GM12878 (cell line): ENCODE results near the gene FRAS1. TPM values are rescaled to one million over a fixed set of nuclear protein-coding genes. Genes with fewer than 3 reads are reported as not detected.

Experiments used
- ATAC-seq: fragments of 200-7000 bp; cut with Tn5 transposase; 3 replicates; pipeline ENCODE4 v1.9.1; 2020; ENCODE audit warnings: mild to moderate bottlenecking, moderate library complexity
- BruUV-seq: library from RNA; stranded (reverse); fragments of 400-500 nt; replicated peaks from 2 replicates; lab custom pipeline; 2021; lab: Mats Ljungman, UMichigan
- CTCF ChIA-PET: fragments of 300-600 bp; sonication (Branson Sonifier 250); formaldehyde crosslinking; extraction: SDS; loops from one replicate; lab custom pipeline; 2021; ENCODE audit warnings: inconsistent platforms; lab: Yijun Ruan, JAX
- POLR2A ChIA-PET: fragments of 350-600 bp; formaldehyde crosslinking; extraction: SDS; loops from one replicate; lab custom pipeline; 2021; ENCODE audit warnings: inconsistent platforms; lab: Charles Lee
- RAD21 ChIA-PET: fragments of 300-600 bp; sonication (Branson Sonifier 250); formaldehyde crosslinking; loops from one replicate; lab custom pipeline; 2023; ENCODE audit warnings: antibody characterized with exemption; ENCODE audit not compliant: unreplicated experiment; lab: Charles Lee
- SMC1A ChIA-PET: fragments of 300-600 bp; sonication (Branson Sonifier 250); formaldehyde crosslinking; loops from one replicate; lab custom pipeline; 2023; ENCODE audit not compliant: unreplicated experiment, uncharacterized antibody; lab: Charles Lee
- DNase-seq: peaks from one replicate; pipeline ENCODE4 v3.0.0-alpha.2; 2011; ENCODE audit warnings: low read depth, low spot score
- FAIRE-seq: peaks from 3 replicates; lab custom pipeline; 2011; peaks lifted over from hg19 to GRCh38; lab: Jason Lieb, UNC
- H2AFZ ChIP-seq: 2 replicates; pipeline ENCODE4 v1.6.0; 2011; ENCODE audit warnings: low read depth, low read length, control low read depth; ENCODE audit not compliant: control insufficient read depth
- H3K27ac ChIP-seq: 2 replicates; pipeline ENCODE4 v1.5.1; 2011; ENCODE audit warnings: control low read depth; ENCODE audit not compliant: control insufficient read depth, insufficient read depth
- H3K27me3 ChIP-seq, 2 experiments: replicated peaks in 1 of 2; 2 replicates each; pipeline versions ENCODE4 v1.6.0 to v1.6.1; 2011; ENCODE audit warnings: low read length in 1 of 2; ENCODE audit not compliant: control insufficient read depth in 2 of 2, insufficient read depth in 2 of 2
- H3K36me3 ChIP-seq, 2 experiments: 2 replicates each; pipeline ENCODE4 v1.5.1; 2011; ENCODE audit warnings: low read length in 1 of 2; ENCODE audit not compliant: control insufficient read depth in 2 of 2, insufficient read depth in 2 of 2
- H3K4me1 ChIP-seq: 2 replicates; pipeline ENCODE4 v1.6.1; 2011; ENCODE audit warnings: mild to moderate bottlenecking, low read length, moderate library complexity, mixed read lengths; ENCODE audit not compliant: control insufficient read depth, insufficient read depth
- H3K4me2 ChIP-seq: 2 replicates; pipeline ENCODE4 v1.6.0; 2011; ENCODE audit warnings: control low read depth; ENCODE audit not compliant: control insufficient read depth, insufficient read depth
- H3K4me3 ChIP-seq: fragments of 200-600 bp; sonication (generic); 2 replicates; pipeline ENCODE4 v1.5.1; 2016
- H3K79me2 ChIP-seq: 2 replicates; pipeline ENCODE4 v1.6.0; 2011; ENCODE audit warnings: low read length; ENCODE audit not compliant: control insufficient read depth, insufficient read depth
- H3K9ac ChIP-seq: 2 replicates; pipeline ENCODE4 v1.8.0; 2011; ENCODE audit warnings: low read length, control low read depth, mixed read lengths; ENCODE audit not compliant: control insufficient read depth, insufficient read depth
- H3K9me3 ChIP-seq: replicated peaks from 3 replicates; pipeline ENCODE4 v1.5.1; 2011; ENCODE audit warnings: mild to moderate bottlenecking, low read length; ENCODE audit not compliant: control insufficient read depth, insufficient read depth
- H4K20me1 ChIP-seq: 2 replicates; pipeline ENCODE4 v1.6.0; 2011; ENCODE audit not compliant: control insufficient read depth, insufficient read depth
- CHD4 ChIP-seq: fragments of 200-600 bp; sonication (generic); IDR thresholded peaks from 2 replicates; pipeline ENCODE4 v1.6.1; 2016; ENCODE audit warnings: mild to moderate bottlenecking
- CREB1 ChIP-seq: IDR thresholded peaks from 2 replicates; pipeline ENCODE4 v1.6.1; 2012; ENCODE audit warnings: low read depth, mild to moderate bottlenecking, inconsistent platforms
- NR2C1 ChIP-seq: fragments of 450-650 bp; IDR thresholded peaks from 2 replicates; pipeline ENCODE4 v1.6.1; 2017; ENCODE audit warnings: antibody characterized with exemption, mild to moderate bottlenecking, moderate library complexity
- NRF1 ChIP-seq: conservative IDR thresholded peaks from 2 replicates; pipeline ENCODE4 v1.6.1; 2011; ENCODE audit warnings: mild to moderate bottlenecking, low read depth, low read length, improper control_type of control experiment
- POU2F2 ChIP-seq: IDR thresholded peaks from 3 replicates; pipeline ENCODE4 v1.6.1; 2011; ENCODE audit warnings: low read depth, mild to moderate bottlenecking, low read length, borderline replicate concordance
- RCOR1 ChIP-seq: conservative IDR thresholded peaks from 2 replicates; pipeline ENCODE4 v1.6.1; 2012; ENCODE audit warnings: low read depth, low read length, improper control_type of control experiment
- WGBS: methylation state at CpG from one replicate; pipeline ENCODE4 v1.1.6; 2016; ENCODE audit warnings: low lambda C conversion rate; ENCODE audit not compliant: insufficient replicate concordance, insufficient coverage; ENCODE audit errors: missing lambda C conversion rate; 5-methylcytosine and 5-hydroxymethylcytosine counted together
- in situ Hi-C: fragments of 300-500 bp; cut with MboI; formaldehyde crosslinking; loops from 9 replicates; pipeline ENCODE4 v1.14.3; 2018; ENCODE audit warnings: mixed read lengths
- intact Hi-C: fragments of 100-400 bp; cut with micrococcal nuclease; formaldehyde crosslinking; loops from one replicate; pipeline ENCODE4 v1.14.2; 2022; ENCODE audit not compliant: unreplicated experiment
- polyA plus RNA-seq, 11 experiments: library from polyadenylated mRNA; depleted of rRNA in 4 of 11; unstranded in 6 of 11; stranded (reverse) in 5 of 11; fragments of >200 nt; fragmentation: Nextera tagmentation in 4 of 11; fragmentation: Illumina TruSeq in 1 of 11; extraction: Ambion mirVana in 4 of 11; extraction: Trizol in 1 of 11; gene quantifications; 1 replicate in 1 of 11; 2 replicates in 10 of 11; pipeline versions ENCODE4 v1.2.1 to v1.2.3, GENCODE V29; 2011 to 2016; ENCODE audit warnings: inconsistent platforms in 2 of 11, missing spikeins in 2 of 11, low read depth in 1 of 11
- total RNA-seq, 4 experiments: library from RNA; depleted of rRNA in 3 of 4; stranded (reverse); fragments of >200 nt in 3 of 4; fragmentation: Illumina TruSeq in 1 of 4; extraction: Trizol in 1 of 4; gene quantifications; 2 replicates each; pipeline versions ENCODE4 v1.2.1 to v1.2.3, GENCODE V29; 2013 to 2021
- TF ChIP-seq, protein P1 (sequence below): fragments of 450-650 bp; formaldehyde crosslinking; IDR thresholded peaks from 2 replicates; pipeline ENCODE4 v1.5.0; 2022; ENCODE audit warnings: mild to moderate bottlenecking, missing genetic modification characterization
- TF ChIP-seq, protein P2 (sequence below): fragments of 450-650 bp; formaldehyde crosslinking; IDR thresholded peaks from 2 replicates; pipeline ENCODE4 v1.4.0; 2020; ENCODE audit warnings: mild to moderate bottlenecking, moderate library complexity
- TF ChIP-seq, protein P3 (sequence below): fragments of 450-650 bp; IDR thresholded peaks from 2 replicates; pipeline ENCODE4 v1.6.1; 2017; ENCODE audit warnings: mild to moderate bottlenecking, moderate library complexity

Gene FRAS1
- total and polyA plus RNA-seq, 10 of the 15 experiments (the other 5 are each of a cell fraction or from before 2014, with no cell fraction given), result 0.08 to 11.7 (median 0.20) TPM

DNA sequence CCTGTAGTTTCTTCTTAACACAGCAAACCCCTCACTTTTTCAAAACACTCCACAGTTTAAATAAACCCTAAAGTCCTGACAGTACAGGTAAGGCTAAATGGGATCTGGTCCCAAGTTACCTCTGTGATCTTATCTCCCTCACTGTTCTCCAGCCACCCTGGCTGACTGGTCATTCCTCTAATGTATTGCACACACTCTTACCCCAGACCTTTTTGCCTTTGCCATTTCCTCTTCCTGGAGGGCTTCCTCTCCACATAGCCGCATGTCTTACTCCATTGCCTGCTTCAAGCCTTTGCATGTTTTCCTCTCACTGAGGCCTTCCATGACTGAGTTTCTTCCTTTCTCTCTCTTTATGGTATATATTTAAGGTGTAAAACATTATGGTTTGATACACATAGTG lies 474.9 kb downstream of the FRAS1 start:
- Histone ChIP-seq H3K9ac (no peak overlapping the region), H3K4me2 (no peak overlapping the region), H3K79me2 (no peaks in the 10 kb centered on the region), H2AFZ (no peak overlapping the region), H3K4me3 (no peak overlapping the region), H3K27me3 (no peaks in the 10 kb centered on the region; a peak in 1 of 4 replicates), H3K36me3 (no peaks in the 10 kb centered on the region), H3K4me1 (no peaks in the 10 kb centered on the region), H3K27ac (no peak overlapping the region), H4K20me1 (no peaks in the 10 kb centered on the region), H3K9me3 (no peaks in the 10 kb centered on the region)
- ATAC-seq (no peak), FAIRE-seq (no peak), DNase-seq (no peak)
- in situ Hi-C loops, result no loop called here
- SMC1A ChIA-PET, result interaction anchor here (0.6 kb wide), 1 partner anchor 364 kb away, joined by 3 read pairs; no protein-coding TSS in a partner anchor
- POLR2A ChIA-PET, result no interaction called here
- BruUV-seq, result no TSS peak
- RAD21 ChIA-PET, result no interaction called here
- 44% methylated on average over 1 of the region's 1 CpG for WGBS
- CTCF ChIA-PET, result interaction anchor here (1.2 kb wide), 1 partner anchor 140 kb away, joined by 3 read pairs; no protein-coding TSS in a partner anchor
- intact Hi-C loops, result no loop called here
- TF ChIP-seq POU2F2 (no peak), NRF1 (no peak), NR2C1 (no peak), CREB1 (no peak), CHD4 (no peak), RCOR1 (no peak)
- TF ChIP-seq, protein P1, sequence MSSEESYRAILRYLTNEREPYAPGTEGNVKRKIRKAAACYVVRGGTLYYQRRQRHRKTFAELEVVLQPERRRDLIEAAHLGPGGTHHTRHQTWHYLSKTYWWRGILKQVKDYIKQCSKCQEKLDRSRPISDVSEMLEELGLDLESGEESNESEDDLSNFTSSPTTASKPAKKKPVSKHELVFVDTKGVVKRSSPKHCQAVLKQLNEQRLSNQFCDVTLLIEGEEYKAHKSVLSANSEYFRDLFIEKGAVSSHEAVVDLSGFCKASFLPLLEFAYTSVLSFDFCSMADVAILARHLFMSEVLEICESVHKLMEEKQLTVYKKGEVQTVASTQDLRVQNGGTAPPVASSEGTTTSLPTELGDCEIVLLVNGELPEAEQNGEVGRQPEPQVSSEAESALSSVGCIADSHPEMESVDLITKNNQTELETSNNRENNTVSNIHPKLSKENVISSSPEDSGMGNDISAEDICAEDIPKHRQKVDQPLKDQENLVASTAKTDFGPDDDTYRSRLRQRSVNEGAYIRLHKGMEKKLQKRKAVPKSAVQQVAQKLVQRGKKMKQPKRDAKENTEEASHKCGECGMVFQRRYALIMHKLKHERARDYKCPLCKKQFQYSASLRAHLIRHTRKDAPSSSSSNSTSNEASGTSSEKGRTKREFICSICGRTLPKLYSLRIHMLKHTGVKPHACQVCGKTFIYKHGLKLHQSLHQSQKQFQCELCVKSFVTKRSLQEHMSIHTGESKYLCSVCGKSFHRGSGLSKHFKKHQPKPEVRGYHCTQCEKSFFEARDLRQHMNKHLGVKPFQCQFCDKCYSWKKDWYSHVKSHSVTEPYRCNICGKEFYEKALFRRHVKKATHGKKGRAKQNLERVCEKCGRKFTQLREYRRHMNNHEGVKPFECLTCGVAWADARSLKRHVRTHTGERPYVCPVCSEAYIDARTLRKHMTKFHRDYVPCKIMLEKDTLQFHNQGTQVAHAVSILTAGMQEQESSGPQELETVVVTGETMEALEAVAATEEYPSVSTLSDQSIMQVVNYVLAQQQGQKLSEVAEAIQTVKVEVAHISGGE, result no peak
- TF ChIP-seq, protein P2, sequence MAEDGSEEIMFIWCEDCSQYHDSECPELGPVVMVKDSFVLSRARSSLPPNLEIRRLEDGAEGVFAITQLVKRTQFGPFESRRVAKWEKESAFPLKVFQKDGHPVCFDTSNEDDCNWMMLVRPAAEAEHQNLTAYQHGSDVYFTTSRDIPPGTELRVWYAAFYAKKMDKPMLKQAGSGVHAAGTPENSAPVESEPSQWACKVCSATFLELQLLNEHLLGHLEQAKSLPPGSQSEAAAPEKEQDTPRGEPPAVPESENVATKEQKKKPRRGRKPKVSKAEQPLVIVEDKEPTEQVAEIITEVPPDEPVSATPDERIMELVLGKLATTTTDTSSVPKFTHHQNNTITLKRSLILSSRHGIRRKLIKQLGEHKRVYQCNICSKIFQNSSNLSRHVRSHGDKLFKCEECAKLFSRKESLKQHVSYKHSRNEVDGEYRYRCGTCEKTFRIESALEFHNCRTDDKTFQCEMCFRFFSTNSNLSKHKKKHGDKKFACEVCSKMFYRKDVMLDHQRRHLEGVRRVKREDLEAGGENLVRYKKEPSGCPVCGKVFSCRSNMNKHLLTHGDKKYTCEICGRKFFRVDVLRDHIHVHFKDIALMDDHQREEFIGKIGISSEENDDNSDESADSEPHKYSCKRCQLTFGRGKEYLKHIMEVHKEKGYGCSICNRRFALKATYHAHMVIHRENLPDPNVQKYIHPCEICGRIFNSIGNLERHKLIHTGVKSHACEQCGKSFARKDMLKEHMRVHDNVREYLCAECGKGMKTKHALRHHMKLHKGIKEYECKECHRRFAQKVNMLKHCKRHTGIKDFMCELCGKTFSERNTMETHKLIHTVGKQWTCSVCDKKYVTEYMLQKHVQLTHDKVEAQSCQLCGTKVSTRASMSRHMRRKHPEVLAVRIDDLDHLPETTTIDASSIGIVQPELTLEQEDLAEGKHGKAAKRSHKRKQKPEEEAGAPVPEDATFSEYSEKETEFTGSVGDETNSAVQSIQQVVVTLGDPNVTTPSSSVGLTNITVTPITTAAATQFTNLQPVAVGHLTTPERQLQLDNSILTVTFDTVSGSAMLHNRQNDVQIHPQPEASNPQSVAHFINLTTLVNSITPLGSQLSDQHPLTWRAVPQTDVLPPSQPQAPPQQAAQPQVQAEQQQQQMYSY (CRISPR knock-in tag), result no peak
- TF ChIP-seq, protein P3, sequence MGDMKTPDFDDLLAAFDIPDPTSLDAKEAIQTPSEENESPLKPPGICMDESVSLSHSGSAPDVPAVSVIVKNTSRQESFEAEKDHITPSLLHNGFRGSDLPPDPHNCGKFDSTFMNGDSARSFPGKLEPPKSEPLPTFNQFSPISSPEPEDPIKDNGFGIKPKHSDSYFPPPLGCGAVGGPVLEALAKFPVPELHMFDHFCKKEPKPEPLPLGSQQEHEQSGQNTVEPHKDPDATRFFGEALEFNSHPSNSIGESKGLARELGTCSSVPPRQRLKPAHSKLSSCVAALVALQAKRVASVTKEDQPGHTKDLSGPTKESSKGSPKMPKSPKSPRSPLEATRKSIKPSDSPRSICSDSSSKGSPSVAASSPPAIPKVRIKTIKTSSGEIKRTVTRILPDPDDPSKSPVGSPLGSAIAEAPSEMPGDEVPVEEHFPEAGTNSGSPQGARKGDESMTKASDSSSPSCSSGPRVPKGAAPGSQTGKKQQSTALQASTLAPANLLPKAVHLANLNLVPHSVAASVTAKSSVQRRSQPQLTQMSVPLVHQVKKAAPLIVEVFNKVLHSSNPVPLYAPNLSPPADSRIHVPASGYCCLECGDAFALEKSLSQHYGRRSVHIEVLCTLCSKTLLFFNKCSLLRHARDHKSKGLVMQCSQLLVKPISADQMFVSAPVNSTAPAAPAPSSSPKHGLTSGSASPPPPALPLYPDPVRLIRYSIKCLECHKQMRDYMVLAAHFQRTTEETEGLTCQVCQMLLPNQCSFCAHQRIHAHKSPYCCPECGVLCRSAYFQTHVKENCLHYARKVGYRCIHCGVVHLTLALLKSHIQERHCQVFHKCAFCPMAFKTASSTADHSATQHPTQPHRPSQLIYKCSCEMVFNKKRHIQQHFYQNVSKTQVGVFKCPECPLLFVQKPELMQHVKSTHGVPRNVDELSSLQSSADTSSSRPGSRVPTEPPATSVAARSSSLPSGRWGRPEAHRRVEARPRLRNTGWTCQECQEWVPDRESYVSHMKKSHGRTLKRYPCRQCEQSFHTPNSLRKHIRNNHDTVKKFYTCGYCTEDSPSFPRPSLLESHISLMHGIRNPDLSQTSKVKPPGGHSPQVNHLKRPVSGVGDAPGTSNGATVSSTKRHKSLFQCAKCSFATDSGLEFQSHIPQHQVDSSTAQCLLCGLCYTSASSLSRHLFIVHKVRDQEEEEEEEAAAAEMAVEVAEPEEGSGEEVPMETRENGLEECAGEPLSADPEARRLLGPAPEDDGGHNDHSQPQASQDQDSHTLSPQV, result no peak
